ENCODE measurements around the gene RAD51AP2. TPM values are rescaled to one million over a fixed set of nuclear protein-coding genes. Genes with fewer than 3 reads are reported as not detected.

RAD51AP2 gene
- total and polyA plus RNA-seq, 2 donors (not counting 3 experiments of a cell fraction or from before 2014, with no cell fraction given), result not detected

DNA sequence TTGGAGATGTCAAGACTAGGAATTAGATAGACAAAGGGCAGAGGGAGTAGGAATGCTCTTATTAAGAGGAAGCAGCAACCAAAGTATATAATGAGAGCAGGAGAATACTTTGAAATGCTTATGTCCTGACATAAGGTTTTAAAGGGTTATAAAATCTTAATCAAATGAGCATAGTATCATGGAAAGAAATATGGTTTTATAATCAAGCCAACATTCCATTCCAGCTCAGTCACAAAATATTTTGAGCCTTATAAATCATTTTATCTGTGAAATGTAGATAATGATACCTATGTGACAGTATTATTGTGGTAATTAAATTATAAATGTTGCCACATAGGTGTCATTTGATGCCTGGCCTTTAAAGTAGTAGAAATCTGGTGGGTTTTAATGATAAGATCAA lies 39.8 kb upstream of the RAD51AP2 start:
- Histone ChIP-seq H3K36me3 (ENCODE audit: control insufficient read depth in 2 of 2, extremely low read depth in 1 of 2, insufficient read depth in 2 of 2, low read length in 2 of 2) (no peaks in the 10 kb centered on the region), H2AFZ (ENCODE audit: low read depth, low read length) (no peak overlapping the region)
- POLR2A ChIA-PET, result no interaction called here

More for the DNA sequence above, 39.8 kb upstream of the RAD51AP2 start:
- H3K4me1 ChIP-seq (ENCODE audit: control insufficient read depth, extremely low read depth, insufficient read depth, low read length), result no peaks in the 10 kb centered on the region
- H3K9me1 ChIP-seq (replicated peaks; ENCODE audit: control insufficient read depth, extremely low read depth, insufficient read depth, low read length), result no peaks in the 10 kb centered on the region
- intact Hi-C loops (cut with micrococcal nuclease) (no loop called here), dilution Hi-C loops (cut with MboI; ENCODE audit: extremely low pct_ligation_motif_present, low sequenced_read_pairs) (no loop called here)
- H3K27ac ChIP-seq (ENCODE audit: insufficient read depth, low read depth, low read length), result no peak overlapping the region
- H3K4me3 ChIP-seq (replicated peaks in 1 of 3; ENCODE audit: insufficient read depth in 1 of 3, low read depth in 1 of 3, low read length in 3 of 3), result no peak overlapping the region
- no peaks in the 10 kb centered on the region for H4K20me1 ChIP-seq (replicated peaks; ENCODE audit: control insufficient read depth, extremely low read depth, insufficient read depth, low read length)
- CTCF ChIA-PET, result no interaction called here
- FAIRE-seq (no peak), DNase-seq (ENCODE audit: low read depth, low spot score) (no peak)
- H3K4me2 ChIP-seq (ENCODE audit: insufficient read depth, low read length), result no peak overlapping the region
- no peaks in the 10 kb centered on the region for H3K27me3 ChIP-seq (ENCODE audit: control insufficient read depth in 2 of 2, insufficient read depth in 2 of 2, low read length in 2 of 2)
- BruUV-seq (replicated peaks), result no TSS peak
- no peaks in the 10 kb centered on the region for H3K9me3 ChIP-seq (replicated peaks; ENCODE audit: control insufficient read depth, insufficient read depth, low read length)
- no peaks in the 10 kb centered on the region for H3K79me2 ChIP-seq (ENCODE audit: control insufficient read depth, insufficient read depth, low read length)
- no peak overlapping the region for H3K9ac ChIP-seq (replicated peaks; ENCODE audit: extremely low read depth, insufficient read depth, low read length)
- TF ChIP-seq CTCF (IDR thresholded peaks at IDR 0.05; ENCODE audit: extremely low read depth in 1 of 2, insufficient read depth in 1 of 2, low read depth in 1 of 2, low read length in 2 of 2) (no peak), POLR2A (IDR thresholded peaks at IDR 0.05; ENCODE audit: low read depth, low read length) (no peak), MAX (IDR thresholded peaks at IDR 0.05; ENCODE audit: insufficient read depth, insufficient read length) (no peak), EZH2 (IDR thresholded peaks at IDR 0.05; ENCODE audit: borderline replicate concordance, low read depth, low read length, severe bottlenecking) (no peak), GATA2 (IDR thresholded peaks at IDR 0.05; ENCODE audit: insufficient read depth, insufficient read length, low read depth, low read length) (no peak), JUN (IDR thresholded peaks at IDR 0.05; ENCODE audit: borderline replicate concordance, insufficient read depth, insufficient read length, low read depth) (no peak), POLR2AphosphoS5 (IDR thresholded peaks at IDR 0.05; ENCODE audit: insufficient read depth, low read depth, low read length) (no peak), FOS (IDR thresholded peaks at IDR 0.05; ENCODE audit: borderline replicate concordance, insufficient read depth, low read length) (no peak), MYC (IDR thresholded peaks at IDR 0.05; ENCODE audit: low read depth, low read length) (no peak)
